Measurements from ENCODE around the gene C6orf89. TPM values are rescaled to one million over a fixed set of nuclear protein-coding genes. Genes with fewer than 3 reads are reported as not detected.

The C6orf89 gene
- polyA plus RNA-seq, 3 donors, result 19.2 to 37.5 (median 29.2) TPM

GRCh38 chr6:36955671-36956445, 70.1 kb downstream of the C6orf89 start:
- H3K27me3 Mint-ChIP-seq (ENCODE audit: low read depth in 3 of 3), result peaks cover 48 to 50% (median 49%) of the 10 kb centered on the region in 3 donors
- no peak overlapping the region for H3K27ac ChIP-seq (ENCODE audit: low read depth in 1 of 2, low read length in 2 of 2)

DNA sequence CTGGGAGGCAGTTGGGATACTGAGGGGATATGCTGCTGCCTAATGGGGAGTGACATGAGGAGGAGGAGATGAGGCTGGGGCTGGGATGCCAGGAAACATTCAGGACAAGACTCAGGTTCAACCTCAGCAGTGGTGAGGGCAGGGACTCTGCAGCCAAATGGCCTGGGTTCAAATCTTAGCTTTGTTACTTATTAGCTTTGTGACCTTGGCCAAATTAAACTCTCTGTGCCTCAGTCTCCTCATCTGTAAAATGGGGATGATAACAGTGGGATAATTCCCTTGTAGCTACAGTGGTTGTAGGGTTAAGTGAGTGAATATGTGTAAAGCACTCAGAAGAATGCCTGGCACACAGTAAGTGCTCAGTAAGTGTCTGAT, 70.7 kb downstream of the C6orf89 start:
- H3K27ac ChIP-seq (ENCODE audit: low read depth in 1 of 2, low read length in 2 of 2), result no peak overlapping the region
- no peak for DNase-seq
- H3K9me3 Mint-ChIP-seq, result peaks cover 0 to 3% (median 0%) of the 10 kb centered on the region in 7 donors
- no peaks in the 10 kb centered on the region for H3K9me3 ChIP-seq (replicated peaks in 1 of 2; ENCODE audit: control insufficient read depth in 1 of 2, insufficient read depth in 1 of 2, low read length in 2 of 2)
- no peaks in the 10 kb centered on the region for H3K79me2 ChIP-seq (ENCODE audit: insufficient read depth, low read length)
- no peak overlapping the region for H3K27ac Mint-ChIP-seq
- H2AFZ ChIP-seq (ENCODE audit: insufficient read depth, low read depth, low read length, poor library complexity, severe bottlenecking), result no peak overlapping the region
- H3K36me3 ChIP-seq (replicated peaks in 1 of 2; ENCODE audit: control insufficient read depth in 1 of 2, insufficient read depth in 2 of 2, low read length in 2 of 2), result no peaks in the 10 kb centered on the region
- peaks cover 11 to 54% of the 10 kb centered on the region in 2 donors for H3K27me3 ChIP-seq (ENCODE audit: control insufficient read depth in 2 of 2, insufficient read depth in 2 of 2, low read length in 2 of 2)
- intact Hi-C loops (cut with micrococcal nuclease), result no loop called here
- no peak overlapping the region for H3K4me3 ChIP-seq (replicated peaks in 1 of 3; ENCODE audit: low read depth in 2 of 3, low read length in 3 of 3)
- peak overlapping the region in 1 of 2 donors; percentile 63 for H3K4me3 Mint-ChIP-seq
- peaks cover 51 to 54% (median 52%) of the 10 kb centered on the region in 3 donors for H3K27me3 Mint-ChIP-seq (ENCODE audit: low read depth in 3 of 3)
- H3K4me1 ChIP-seq (ENCODE audit: control insufficient read depth in 1 of 2, insufficient read depth in 2 of 2, low read length in 2 of 2), result peaks cover 7 to 12% of the 10 kb centered on the region in 2 donors
- TF ChIP-seq, protein P1, sequence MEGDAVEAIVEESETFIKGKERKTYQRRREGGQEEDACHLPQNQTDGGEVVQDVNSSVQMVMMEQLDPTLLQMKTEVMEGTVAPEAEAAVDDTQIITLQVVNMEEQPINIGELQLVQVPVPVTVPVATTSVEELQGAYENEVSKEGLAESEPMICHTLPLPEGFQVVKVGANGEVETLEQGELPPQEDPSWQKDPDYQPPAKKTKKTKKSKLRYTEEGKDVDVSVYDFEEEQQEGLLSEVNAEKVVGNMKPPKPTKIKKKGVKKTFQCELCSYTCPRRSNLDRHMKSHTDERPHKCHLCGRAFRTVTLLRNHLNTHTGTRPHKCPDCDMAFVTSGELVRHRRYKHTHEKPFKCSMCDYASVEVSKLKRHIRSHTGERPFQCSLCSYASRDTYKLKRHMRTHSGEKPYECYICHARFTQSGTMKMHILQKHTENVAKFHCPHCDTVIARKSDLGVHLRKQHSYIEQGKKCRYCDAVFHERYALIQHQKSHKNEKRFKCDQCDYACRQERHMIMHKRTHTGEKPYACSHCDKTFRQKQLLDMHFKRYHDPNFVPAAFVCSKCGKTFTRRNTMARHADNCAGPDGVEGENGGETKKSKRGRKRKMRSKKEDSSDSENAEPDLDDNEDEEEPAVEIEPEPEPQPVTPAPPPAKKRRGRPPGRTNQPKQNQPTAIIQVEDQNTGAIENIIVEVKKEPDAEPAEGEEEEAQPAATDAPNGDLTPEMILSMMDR (IDR thresholded peaks at IDR 0.05), result no peak
- H3K4me1 Mint-ChIP-seq, result peaks cover 13% of the 10 kb centered on the region
- H3K36me3 Mint-ChIP-seq, result no peaks in the 10 kb centered on the region
- H3K9ac ChIP-seq (ENCODE audit: insufficient read depth, low read length, poor library complexity, severe bottlenecking), result no peak overlapping the region
- H3K4me2 ChIP-seq (replicated peaks; ENCODE audit: extremely low read depth, low read length, poor library complexity, severe bottlenecking), result no peak overlapping the region
- H4K20me1 ChIP-seq (ENCODE audit: insufficient read depth, low read length), result no peaks in the 10 kb centered on the region

More at GRCh38 chr6:36955671-36956445, 70.1 kb downstream of the C6orf89 start:
- no peaks in the 10 kb centered on the region for H4K20me1 ChIP-seq (ENCODE audit: insufficient read depth, low read length)
- H3K9me3 Mint-ChIP-seq, result peaks cover 0 to 3% (median 0%) of the 10 kb centered on the region in 7 donors
- whole genome bisulfite sequencing (ENCODE audit: insufficient coverage), result 73% methylated on average over 7 of the region's 9 CpGs
- no peak overlapping the region for H3K9ac ChIP-seq (ENCODE audit: insufficient read depth, low read length, poor library complexity, severe bottlenecking)
- H3K27me3 ChIP-seq (ENCODE audit: control insufficient read depth in 2 of 2, insufficient read depth in 2 of 2, low read length in 2 of 2), result peaks cover 11 to 49% of the 10 kb centered on the region in 2 donors
- H3K4me1 Mint-ChIP-seq, result peaks cover 13% of the 10 kb centered on the region
- no peaks in the 10 kb centered on the region for H3K79me2 ChIP-seq (ENCODE audit: insufficient read depth, low read length)
- no peak for DNase-seq
- no peak overlapping the region for H3K27ac Mint-ChIP-seq
- H3K36me3 Mint-ChIP-seq, result no peaks in the 10 kb centered on the region
- peaks cover 7 to 12% of the 10 kb centered on the region in 2 donors for H3K4me1 ChIP-seq (ENCODE audit: control insufficient read depth in 1 of 2, insufficient read depth in 2 of 2, low read length in 2 of 2)
- H3K4me3 Mint-ChIP-seq, result peak overlapping the region in 1 of 2 donors; percentile 63
- H3K36me3 ChIP-seq (replicated peaks in 1 of 2; ENCODE audit: control insufficient read depth in 1 of 2, insufficient read depth in 2 of 2, low read length in 2 of 2), result no peaks in the 10 kb centered on the region
- H3K4me3 ChIP-seq (replicated peaks in 1 of 3; ENCODE audit: low read depth in 2 of 3, low read length in 3 of 3), result no peak overlapping the region
- intact Hi-C loops (cut with micrococcal nuclease), result no loop called here
- no peak overlapping the region for H3K4me2 ChIP-seq (replicated peaks; ENCODE audit: extremely low read depth, low read length, poor library complexity, severe bottlenecking)
- no peak overlapping the region for H2AFZ ChIP-seq (ENCODE audit: insufficient read depth, low read depth, low read length, poor library complexity, severe bottlenecking)
- H3K9me3 ChIP-seq (replicated peaks in 1 of 2; ENCODE audit: control insufficient read depth in 1 of 2, insufficient read depth in 1 of 2, low read length in 2 of 2), result no peaks in the 10 kb centered on the region
- TF ChIP-seq, protein P1 (IDR thresholded peaks at IDR 0.05), result no peak

Data from CD14-positive monocyte (primary cell).